K562 (cell line): ENCODE measurements around the gene PTPN5. TPM values are rescaled to one million over a fixed set of nuclear protein-coding genes. Genes with fewer than 3 reads are reported as not detected.

Source experiments
- ATAC-seq: fragments of 200-7000 bp; cut with Tn5 transposase; 3 replicates; pipeline ENCODE4 v1.9.1; 2020; ENCODE audit warnings: moderate library complexity
- BruUV-seq: library from RNA; stranded (reverse); fragments of 400-500 nt; replicated peaks from 2 replicates; lab custom pipeline; 2021; lab: Mats Ljungman, UMichigan
- CTCF ChIA-PET: fragments of 300-600 bp; formaldehyde crosslinking; extraction: SDS; loops from one replicate; lab custom pipeline; 2021; ENCODE audit warnings: low intra/inter-chr PET ratio; lab: Yijun Ruan, JAX
- POLR2A ChIA-PET: fragments of 300-600, 350-650 bp; sonication (Branson Sonifier 250); formaldehyde crosslinking; extraction: SDS; loops from one replicate; lab custom pipeline; 2021; ENCODE audit warnings: antibody characterized with exemption, inconsistent platforms; lab: Yijun Ruan, JAX
- DNase-seq, 4 experiments: peaks; one replicate each; pipeline versions ENCODE4 v3.0.0 to v3.0.0-alpha.2; 2011 to 2018; ENCODE audit warnings: low spot score in 3 of 4, mixed read lengths in 3 of 4; ENCODE audit errors: extremely low read depth in 1 of 4
- FAIRE-seq: peaks from 2 replicates; lab custom pipeline; 2011; peaks lifted over from hg19 to GRCh38; lab: Jason Lieb, UNC
- H2AFZ ChIP-seq: 2 replicates; pipeline ENCODE4 v1.6.0; 2011; ENCODE audit warnings: low read depth, low read length, control low read depth, inconsistent platforms
- H3K27ac ChIP-seq: fragments of 200-600 bp; 3 replicates; pipeline ENCODE4 v1.8.0; 2011; ENCODE audit warnings: low read depth, mild to moderate bottlenecking, control low read depth, inconsistent platforms, low read length, moderate library complexity, mixed read lengths; ENCODE audit errors: extremely low read depth
- H3K27me3 ChIP-seq, 2 experiments: fragments of 300-600 bp in 1 of 2; 2 replicates in 1 of 2; 3 replicates in 1 of 2; pipeline versions ENCODE4 v1.6.0 to v1.8.0; 2011; ENCODE audit warnings: inconsistent platforms in 2 of 2, low read length in 2 of 2, mild to moderate bottlenecking in 1 of 2, mixed read lengths in 1 of 2, moderate library complexity in 1 of 2; ENCODE audit not compliant: control insufficient read depth in 2 of 2, insufficient read depth in 2 of 2
- H3K36me3 ChIP-seq: fragments of 300-600 bp; 3 replicates; pipeline ENCODE4 v1.8.0; 2011; ENCODE audit warnings: mild to moderate bottlenecking, low read length, inconsistent platforms; ENCODE audit not compliant: control insufficient read depth, insufficient read depth
- H3K4me1 ChIP-seq, 2 experiments: fragments of 200-600 bp in 1 of 2; replicated peaks in 1 of 2; 2 replicates in 1 of 2; 3 replicates in 1 of 2; pipeline versions ENCODE4 v1.5.1 to v1.8.0; 2011; ENCODE audit warnings: inconsistent platforms in 2 of 2, low read length in 2 of 2, mild to moderate bottlenecking in 1 of 2, mixed read lengths in 1 of 2, moderate library complexity in 1 of 2; ENCODE audit not compliant: control insufficient read depth in 2 of 2, insufficient read depth in 2 of 2
- H3K4me2 ChIP-seq: 2 replicates; pipeline ENCODE4 v1.6.1; 2011; ENCODE audit warnings: low read length, control low read depth, inconsistent platforms, mixed read lengths; ENCODE audit not compliant: insufficient read depth
- H3K4me3 ChIP-seq: fragments of 200-600 bp; sonication (generic), shearing (Covaris generic); 2 replicates; pipeline ENCODE4 v1.5.1; 2016; ENCODE audit warnings: control low read depth, inconsistent platforms
- H3K79me2 ChIP-seq: fragments of 200-600 bp; 3 replicates; pipeline ENCODE4 v1.8.0; 2011; ENCODE audit warnings: low read length, inconsistent platforms; ENCODE audit not compliant: control insufficient read depth, insufficient read depth
- H3K9ac ChIP-seq, 2 experiments: 2 replicates each; pipeline versions ENCODE4 v1.6.0 to v1.6.1; 2011; ENCODE audit warnings: low read depth in 2 of 2, low read length in 2 of 2, control low read depth in 1 of 2, inconsistent platforms in 1 of 2, mild to moderate bottlenecking in 1 of 2, mixed read lengths in 1 of 2; ENCODE audit not compliant: insufficient read depth in 1 of 2
- H3K9me1 ChIP-seq: one replicate; pipeline ENCODE4 v1.6.0; 2011; ENCODE audit warnings: inconsistent platforms, mild to moderate bottlenecking, low read length, moderate library complexity; ENCODE audit not compliant: control insufficient read depth, insufficient read depth
- H3K9me3 ChIP-seq: replicated peaks from 2 replicates; pipeline ENCODE4 v1.5.1; 2011; ENCODE audit warnings: low read depth, low read length, inconsistent platforms; ENCODE audit not compliant: control insufficient read depth, insufficient read depth
- H4K20me1 ChIP-seq: replicated peaks from 2 replicates; pipeline ENCODE4 v1.6.1; 2011; ENCODE audit warnings: low read length, inconsistent platforms, mixed read lengths; ENCODE audit not compliant: control insufficient read depth, insufficient read depth
- ASH1L ChIP-seq: fragments of 450-650 bp; IDR thresholded peaks from 2 replicates; pipeline ENCODE4 v1.6.1; 2018; ENCODE audit warnings: borderline replicate concordance, mild to moderate bottlenecking, low read depth; ENCODE audit not compliant: partially characterized antibody
- CBX8 ChIP-seq: fragments of 200-600 bp; sonication (generic); IDR thresholded peaks from 2 replicates; pipeline ENCODE4 v1.6.1; 2012; ENCODE audit warnings: borderline replicate concordance, mixed run types, low read depth, mild to moderate bottlenecking, moderate library complexity, mixed read lengths, low read length, control low read depth, inconsistent platforms; ENCODE audit not compliant: poor library complexity, severe bottlenecking; ENCODE audit errors: extremely low read depth
- FOS ChIP-seq: IDR thresholded peaks from 3 replicates; pipeline ENCODE4 v1.6.1; 2011; ENCODE audit not compliant: insufficient read length; ENCODE audit errors: extremely low read depth
- RBM39 ChIP-seq: fragments of 200-400 bp; formaldehyde crosslinking; optimal IDR thresholded peaks from 2 replicates; pipeline ENCODE3; 2018; ENCODE audit warnings: low read depth, low read length
- ZFP91 ChIP-seq: sonication (generic); formaldehyde crosslinking; IDR thresholded peaks from 2 replicates; pipeline ENCODE4 v1.8.0; 2022; ENCODE audit warnings: mild to moderate bottlenecking, missing genetic modification reagents
- ZNF316 ChIP-seq: fragments of 450-650 bp; IDR thresholded peaks from 2 replicates; pipeline ENCODE4 v1.6.1; 2016
- WGBS: fragments of 100-300 bp; shearing (Covaris generic); methylation state at CpG from one replicate; pipeline ENCODE4 v1.1.6; 2016; ENCODE audit warnings: low coverage, mixed read lengths; ENCODE audit not compliant: insufficient coverage; ENCODE audit errors: missing lambda C conversion rate; 5-methylcytosine and 5-hydroxymethylcytosine counted together
- in situ Hi-C: fragments of 300-500 bp; cut with MboI; formaldehyde crosslinking; loops from 4 replicates; pipeline ENCODE4 v1.15.0; 2018; ENCODE audit warnings: inconsistent platforms, mixed read lengths
- intact Hi-C: fragments of 100-400 bp; cut with micrococcal nuclease; formaldehyde crosslinking; loops from 2 replicates; pipeline ENCODE4 v1.14.2; 2022
- polyA plus RNA-seq, 8 experiments: library from polyadenylated mRNA; depleted of rRNA in 4 of 8; stranded (reverse) in 5 of 8; unstranded in 3 of 8; fragments of >200 nt; fragmentation: Nextera tagmentation in 2 of 8; fragmentation: Illumina TruSeq in 1 of 8; extraction: Ambion mirVana in 2 of 8; extraction: Trizol in 1 of 8; gene quantifications; 2 replicates each; pipeline versions ENCODE4 v1.2.1 to v1.2.3, GENCODE V29; 2011 to 2014; ENCODE audit warnings: inconsistent platforms in 1 of 8, missing spikeins in 1 of 8
- total RNA-seq, 7 experiments: library from RNA; depleted of rRNA in 6 of 7; stranded (reverse); fragments of >200 nt in 6 of 7; fragmentation: Illumina TruSeq in 2 of 7; extraction: Trizol in 2 of 7; gene quantifications; 2 replicates each; pipeline versions ENCODE4 v1.2.1 to v1.2.3, GENCODE V29; 2011 to 2021; ENCODE audit warnings: low replicate concordance in 1 of 7
- TF ChIP-seq, protein P1 (sequence below): fragments of 250-450 bp; sonication (Bioruptor Pico); IDR thresholded peaks from 2 replicates; pipeline ENCODE4 v1.5.0; 2022; ENCODE audit warnings: mild to moderate bottlenecking
- TF ChIP-seq, protein P2 (sequence below), 2 experiments: fragments of 450-650 bp in 1 of 2; sonication (generic) in 1 of 2; formaldehyde crosslinking in 1 of 2; IDR thresholded peaks in 1 of 2; conservative IDR thresholded peaks in 1 of 2; 2 replicates each; pipeline versions ENCODE4 v1.6.1 to v1.8.1; 2016 to 2023; ENCODE audit warnings: mild to moderate bottlenecking in 2 of 2, moderate library complexity in 2 of 2, inconsistent platforms in 1 of 2, missing genetic modification reagents in 1 of 2

The PTPN5 gene
- total and polyA plus RNA-seq, 9 of the 15 experiments (the other 6 are each of a cell fraction or from before 2014, with no cell fraction given), result not detected

DNA sequence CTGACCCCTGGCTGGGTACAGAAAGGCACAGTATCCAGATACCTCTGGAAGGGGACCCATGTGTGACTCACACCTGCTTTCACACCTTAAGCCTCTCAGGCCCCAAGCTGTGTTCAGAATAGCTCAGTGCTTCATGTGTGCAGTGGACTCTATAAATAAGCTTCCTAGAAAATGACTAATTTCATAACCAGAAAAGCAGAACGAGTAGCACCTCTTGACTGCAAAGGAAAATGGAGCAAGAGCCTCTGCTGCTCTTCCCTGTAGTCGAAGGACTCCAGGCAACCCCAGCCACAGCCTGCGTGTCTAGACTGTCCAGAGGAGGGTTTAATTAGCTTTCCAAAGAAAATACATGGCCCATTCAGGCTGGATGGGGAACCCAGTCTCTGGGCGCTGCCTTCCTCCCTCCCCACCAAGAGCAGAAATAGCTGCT lies 23.1 kb downstream of the PTPN5 start:
- no peak overlapping the region for H3K4me3 ChIP-seq
- no peak overlapping the region for H2AFZ ChIP-seq
- DNase-seq (no peak), ATAC-seq (no peak), FAIRE-seq (no peak)
- H3K36me3 ChIP-seq, result no peaks in the 10 kb centered on the region
- no TSS peak for BruUV-seq
- peaks cover 4% of the 10 kb centered on the region; the same call in 1 of the 2 replicates for H4K20me1 ChIP-seq
- ChIA-PET CTCF (no interaction called here), POLR2A (interaction anchor here (0.6 kb wide), 1 partner anchor 558 kb away, joined by 3 read pairs; no protein-coding TSS in a partner anchor)
- peaks cover 2 to 39% of the 10 kb centered on the region in 2 experiments; a peak in 4 of 5 replicates for H3K27me3 ChIP-seq
- H3K4me1 ChIP-seq, result no peaks in the 10 kb centered on the region
- H3K4me2 ChIP-seq, result no peak overlapping the region
- H3K9ac ChIP-seq, result no peak overlapping the region
- no peaks in the 10 kb centered on the region for H3K9me1 ChIP-seq
- H3K79me2 ChIP-seq, result no peaks in the 10 kb centered on the region
- no peaks in the 10 kb centered on the region for H3K9me3 ChIP-seq
- TF ChIP-seq ZFP91 (CRISPR knock-in tag) (no peak), ZNF316 (no peak), FOS (no peak), RBM39 (no peak), ASH1L (no peak), CBX8 (no peak)
- TF ChIP-seq, protein P1, sequence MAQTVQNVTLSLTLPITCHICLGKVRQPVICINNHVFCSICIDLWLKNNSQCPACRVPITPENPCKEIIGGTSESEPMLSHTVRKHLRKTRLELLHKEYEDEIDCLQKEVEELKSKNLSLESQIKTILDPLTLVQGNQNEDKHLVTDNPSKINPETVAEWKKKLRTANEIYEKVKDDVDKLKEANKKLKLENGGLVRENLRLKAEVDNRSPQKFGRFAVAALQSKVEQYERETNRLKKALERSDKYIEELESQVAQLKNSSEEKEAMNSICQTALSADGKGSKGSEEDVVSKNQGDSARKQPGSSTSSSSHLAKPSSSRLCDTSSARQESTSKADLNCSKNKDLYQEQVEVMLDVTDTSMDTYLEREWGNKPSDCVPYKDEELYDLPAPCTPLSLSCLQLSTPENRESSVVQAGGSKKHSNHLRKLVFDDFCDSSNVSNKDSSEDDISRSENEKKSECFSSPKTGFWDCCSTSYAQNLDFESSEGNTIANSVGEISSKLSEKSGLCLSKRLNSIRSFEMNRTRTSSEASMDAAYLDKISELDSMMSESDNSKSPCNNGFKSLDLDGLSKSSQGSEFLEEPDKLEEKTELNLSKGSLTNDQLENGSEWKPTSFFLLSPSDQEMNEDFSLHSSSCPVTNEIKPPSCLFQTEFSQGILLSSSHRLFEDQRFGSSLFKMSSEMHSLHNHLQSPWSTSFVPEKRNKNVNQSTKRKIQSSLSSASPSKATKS (CRISPR knock-in tag), result no peak
- TF ChIP-seq, protein P2, sequence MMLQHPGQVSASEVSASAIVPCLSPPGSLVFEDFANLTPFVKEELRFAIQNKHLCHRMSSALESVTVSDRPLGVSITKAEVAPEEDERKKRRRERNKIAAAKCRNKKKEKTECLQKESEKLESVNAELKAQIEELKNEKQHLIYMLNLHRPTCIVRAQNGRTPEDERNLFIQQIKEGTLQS (IDR thresholded peaks at IDR 0.05), result no peak
- TF ChIP-seq, protein P2 (CRISPR knock-in tag; conservative IDR thresholded peaks at IDR 0.05), result no peak
- H3K27ac ChIP-seq, result no peak overlapping the region
- WGBS, result 0% methylated on average over 4 of the region's 4 CpGs
- in situ Hi-C loops, result no loop called here
- intact Hi-C loops, result loop anchor here (10.0 kb wide), 2 partner anchors 224 to 314 kb away; partner anchors contain the start of gene LDHAL6A
